ENCODE data around the gene ZNF608.

ZNF608 gene

GRCh38 chr5:124734574-124735168, 11.8 kb downstream of the ZNF608 start:
- CTCF ChIA-PET, result interaction anchor here (0.7 kb wide), 1 partner anchor 1289 kb away, joined by 5 read pairs; no protein-coding TSS in a partner anchor
- DNase-seq (ENCODE audit: low spot score), result no peak
- TF ChIP-seq, protein P1, sequence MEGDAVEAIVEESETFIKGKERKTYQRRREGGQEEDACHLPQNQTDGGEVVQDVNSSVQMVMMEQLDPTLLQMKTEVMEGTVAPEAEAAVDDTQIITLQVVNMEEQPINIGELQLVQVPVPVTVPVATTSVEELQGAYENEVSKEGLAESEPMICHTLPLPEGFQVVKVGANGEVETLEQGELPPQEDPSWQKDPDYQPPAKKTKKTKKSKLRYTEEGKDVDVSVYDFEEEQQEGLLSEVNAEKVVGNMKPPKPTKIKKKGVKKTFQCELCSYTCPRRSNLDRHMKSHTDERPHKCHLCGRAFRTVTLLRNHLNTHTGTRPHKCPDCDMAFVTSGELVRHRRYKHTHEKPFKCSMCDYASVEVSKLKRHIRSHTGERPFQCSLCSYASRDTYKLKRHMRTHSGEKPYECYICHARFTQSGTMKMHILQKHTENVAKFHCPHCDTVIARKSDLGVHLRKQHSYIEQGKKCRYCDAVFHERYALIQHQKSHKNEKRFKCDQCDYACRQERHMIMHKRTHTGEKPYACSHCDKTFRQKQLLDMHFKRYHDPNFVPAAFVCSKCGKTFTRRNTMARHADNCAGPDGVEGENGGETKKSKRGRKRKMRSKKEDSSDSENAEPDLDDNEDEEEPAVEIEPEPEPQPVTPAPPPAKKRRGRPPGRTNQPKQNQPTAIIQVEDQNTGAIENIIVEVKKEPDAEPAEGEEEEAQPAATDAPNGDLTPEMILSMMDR (conservative IDR thresholded peaks at IDR 0.05; ENCODE audit: low read depth), result no peak
- no peak overlapping the region for H3K27ac ChIP-seq
- POLR2A ChIA-PET (ENCODE audit: low non-redundant PET), result no interaction called here

- ChIA-PET CTCF (interaction anchor here (0.6 kb wide), 1 partner anchor 183 kb away, joined by 3 read pairs; no protein-coding TSS in a partner anchor), POLR2A (ENCODE audit: low non-redundant PET) (no interaction called here)
- DNase-seq (ENCODE audit: low spot score), result no peak
- TF ChIP-seq, protein P1 (conservative IDR thresholded peaks at IDR 0.05; ENCODE audit: low read depth), result no peak
- H3K27ac ChIP-seq, result no peak overlapping the region
Measured at GRCh38 chr5:124733329-124733650, 13.1 kb downstream of the ZNF608 start.

- POLR2A ChIA-PET (ENCODE audit: low non-redundant PET), result no interaction called here
- CTCF ChIA-PET, result interaction anchor here (0.6 kb wide), 1 partner anchor 182 kb away, joined by 3 read pairs; no protein-coding TSS in a partner anchor
- TF ChIP-seq, protein P1 (conservative IDR thresholded peaks at IDR 0.05; ENCODE audit: low read depth), result no peak
- DNase-seq (ENCODE audit: low spot score), result no peak
- H3K27ac ChIP-seq, result no peak overlapping the region
Measured at GRCh38 chr5:124732428-124733328, 13.8 kb downstream of the ZNF608 start.

DNA sequence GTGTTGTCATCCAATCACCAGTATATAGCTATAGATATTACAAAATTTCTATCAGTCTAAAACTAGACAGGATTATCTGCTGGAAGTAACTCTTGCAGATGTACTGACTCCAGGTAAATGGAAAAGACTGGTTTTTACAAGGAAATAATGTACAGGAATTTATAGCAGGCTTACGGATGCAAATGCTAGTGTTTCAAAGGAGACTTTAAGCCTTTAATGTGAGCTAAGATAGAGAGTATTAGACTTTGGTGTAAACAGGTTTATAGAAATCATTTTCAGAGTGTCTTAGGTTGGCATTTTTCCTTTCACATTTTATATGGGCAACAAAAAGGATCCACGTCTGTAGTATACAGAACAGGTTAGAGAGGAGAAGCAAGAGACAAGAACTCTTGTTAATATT, 16.1 kb downstream of the ZNF608 start:
- ChIA-PET POLR2A (ENCODE audit: low non-redundant PET) (no interaction called here), CTCF (interaction anchor here (0.6 kb wide), 1 partner anchor 15 kb away, joined by 3 read pairs; no protein-coding TSS in a partner anchor)
- TF ChIP-seq, protein P1 (conservative IDR thresholded peaks at IDR 0.05; ENCODE audit: low read depth), result no peak
- DNase-seq (ENCODE audit: low spot score), result no peak
- H3K27ac ChIP-seq, result no peak overlapping the region

- POLR2A ChIA-PET (ENCODE audit: low non-redundant PET), result no interaction called here
- CTCF ChIA-PET, result interaction anchor here (0.6 kb wide), 2 partner anchors 15 to 627 kb away, joined by 3 read pairs; no protein-coding TSS in a partner anchor
- H3K27ac ChIP-seq, result no peak overlapping the region
- TF ChIP-seq, protein P1 (conservative IDR thresholded peaks at IDR 0.05; ENCODE audit: low read depth), result no peak
- no peak for DNase-seq (ENCODE audit: low spot score)
Measured at GRCh38 chr5:124729720-124730359, 16.6 kb downstream of the ZNF608 start.

DNA sequence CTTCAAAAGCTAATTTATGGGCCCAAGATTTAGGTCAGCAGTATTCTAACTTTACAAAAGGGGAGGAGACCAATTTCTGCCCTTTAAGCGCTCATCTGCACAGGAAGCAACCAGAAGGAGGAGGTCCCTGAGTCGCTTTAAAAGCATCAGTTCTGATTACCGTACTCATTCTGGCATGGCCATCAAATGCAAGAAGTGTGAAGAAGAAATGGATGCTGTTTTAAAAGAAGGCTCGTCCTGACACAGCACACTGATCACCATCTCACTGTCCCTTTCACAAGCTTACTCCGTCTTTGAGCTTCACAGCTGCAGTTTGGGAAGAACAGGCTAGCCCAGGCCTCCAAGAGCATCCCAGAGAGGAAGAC, 17.5 kb downstream of the ZNF608 start:
- H3K27ac ChIP-seq, result no peak overlapping the region
- TF ChIP-seq, protein P1 (conservative IDR thresholded peaks at IDR 0.05; ENCODE audit: low read depth), result no peak
- CTCF ChIA-PET, result no interaction called here
- POLR2A ChIA-PET (ENCODE audit: low non-redundant PET), result no interaction called here
- DNase-seq (ENCODE audit: low spot score), result no peak

Measured in RWPE1 (cell line).